HepG2 (cell line): Measurements from ENCODE around the gene TACC3. TPM values are rescaled to one million over a fixed set of nuclear protein-coding genes. Genes with fewer than 3 reads are reported as not detected.

Experiments
- AHR ChIP-seq: IDR thresholded peaks from 2 replicates; pipeline ENCODE4 v1.6.1; 2018; ENCODE audit warnings: missing genetic modification reagents, missing compliant biosample characterization
- BCL6 ChIP-seq: IDR thresholded peaks from 2 replicates; pipeline ENCODE4 v1.6.1; 2016; ENCODE audit warnings: missing genetic modification reagents, missing compliant biosample characterization
- CHD4 ChIP-seq: fragments of 200-600 bp; sonication (generic); IDR thresholded peaks from 2 replicates; pipeline ENCODE4 v1.7.0; 2017; ENCODE audit warnings: mild to moderate bottlenecking, low read length, borderline replicate concordance
- FLYWCH1 ChIP-seq: sonication (generic); formaldehyde crosslinking; IDR thresholded peaks from 2 replicates; pipeline ENCODE4 v1.8.1; 2023; ENCODE audit warnings: mild to moderate bottlenecking, missing genetic modification reagents
- GLI4 ChIP-seq: sonication (generic); formaldehyde crosslinking; IDR thresholded peaks from 2 replicates; pipeline ENCODE4 v1.5.1; 2020; ENCODE audit warnings: missing genetic modification reagents, mild to moderate bottlenecking, moderate library complexity, borderline replicate concordance
- HNF4G ChIP-seq, 2 experiments: sonication (generic) in 1 of 2; formaldehyde crosslinking in 1 of 2; IDR thresholded peaks; 2 replicates each; pipeline versions ENCODE4 v1.4.0 to v1.6.1; 2011 to 2020; ENCODE audit warnings: borderline replicate concordance in 2 of 2, low read depth in 2 of 2, mild to moderate bottlenecking in 2 of 2, low read length in 1 of 2, missing genetic modification reagents in 1 of 2, moderate library complexity in 1 of 2
- IRX3 ChIP-seq: sonication (generic); formaldehyde crosslinking; IDR thresholded peaks from 2 replicates; pipeline ENCODE4 v1.8.1; 2023; ENCODE audit warnings: mild to moderate bottlenecking, low read depth, missing genetic modification reagents, borderline replicate concordance
- NFAT5 ChIP-seq: sonication (generic); formaldehyde crosslinking; IDR thresholded peaks from 2 replicates; pipeline ENCODE4 v1.4.0; 2020; ENCODE audit warnings: missing genetic modification reagents
- POGZ ChIP-seq: sonication (generic); formaldehyde crosslinking; IDR thresholded peaks from 2 replicates; pipeline ENCODE4 v1.4.0; 2020; ENCODE audit warnings: mild to moderate bottlenecking, missing genetic modification reagents
- PPARG ChIP-seq: conservative IDR thresholded peaks from 2 replicates; pipeline ENCODE4 v1.6.1; 2016; ENCODE audit warnings: missing biosample characterization, missing genetic modification reagents
- PRPF4 ChIP-seq: fragments of 200-400 bp; formaldehyde crosslinking; IDR thresholded peaks from 2 replicates; pipeline ENCODE4 v1.6.1; 2016; ENCODE audit warnings: low read length, low read depth; ENCODE audit not compliant: poor library complexity, severe bottlenecking
- RBFOX2 ChIP-seq: fragments of 200-400 bp; formaldehyde crosslinking; IDR thresholded peaks from 2 replicates; pipeline ENCODE4 v1.6.1; 2017; ENCODE audit warnings: low read depth, mild to moderate bottlenecking, low read length
- SNAPC2 ChIP-seq: sonication (generic); formaldehyde crosslinking; IDR thresholded peaks from 2 replicates; pipeline ENCODE4 v1.8.1; 2022; ENCODE audit warnings: mild to moderate bottlenecking, missing genetic modification reagents
- TAF1 ChIP-seq: sonication (generic); formaldehyde crosslinking; IDR thresholded peaks from 2 replicates; pipeline ENCODE4 v1.4.0; 2020; ENCODE audit warnings: missing genetic modification reagents
- ZNF142 ChIP-seq: sonication (generic); formaldehyde crosslinking; IDR thresholded peaks from 2 replicates; pipeline ENCODE4 v1.4.0; 2020; ENCODE audit warnings: missing genetic modification reagents
- ZNF567 ChIP-seq: sonication (generic); formaldehyde crosslinking; IDR thresholded peaks from 2 replicates; pipeline ENCODE4 v1.8.1; 2023; ENCODE audit warnings: mild to moderate bottlenecking, missing genetic modification reagents, borderline replicate concordance
- ZNF607 ChIP-seq: sonication (generic); formaldehyde crosslinking; IDR thresholded peaks from 2 replicates; pipeline ENCODE4 v1.5.1; 2020; ENCODE audit warnings: missing genetic modification reagents, mild to moderate bottlenecking, borderline replicate concordance
- ZNF75D ChIP-seq: sonication (generic); formaldehyde crosslinking; IDR thresholded peaks from 2 replicates; pipeline ENCODE4 v1.8.1; 2023; ENCODE audit warnings: missing genetic modification reagents, mild to moderate bottlenecking, borderline replicate concordance
- polyA plus RNA-seq, 8 experiments: library from polyadenylated mRNA; depleted of rRNA in 3 of 8; stranded (reverse) in 7 of 8; unstranded in 1 of 8; fragments of >200 nt; fragmentation: Illumina TruSeq in 4 of 8; extraction: Trizol in 4 of 8; gene quantifications; 2 replicates each; pipeline versions ENCODE4 v1.2.1 to v1.2.3, GENCODE V29; 2011 to 2016; ENCODE audit warnings: low read depth in 4 of 8, missing spikeins in 1 of 8, mixed read lengths in 1 of 8; ENCODE audit not compliant: insufficient read depth in 1 of 8
- total RNA-seq, 5 experiments: library from RNA; depleted of rRNA; stranded (reverse); fragments of >200 nt; fragmentation: Illumina TruSeq; extraction: Trizol; gene quantifications; 2 replicates each; pipeline ENCODE4 v1.2.3, GENCODE V29; 2016; ENCODE audit warnings: low read depth in 1 of 5

The TACC3 gene
- total and polyA plus RNA-seq, 2 of the 13 experiments (the other 11 are each of a cell fraction or from before 2014, with no cell fraction given), result 20.3 to 21.2 TPM

GRCh38 chr4:1775731-1776500 is 54.6 kb downstream of the TACC3 start (continued):
- TF ChIP-seq HNF4G (IDR thresholded peaks at IDR 0.05; ENCODE audit: borderline replicate concordance, low read depth, low read length) (no peak), HNF4G (CRISPR knock-in tag; IDR thresholded peaks at IDR 0.05; ENCODE audit: borderline replicate concordance, low read depth) (0 out of 2 replicates have a peak, but pooled peaks have one; percentile 52), ZNF607 (CRISPR knock-in tag) (peak; percentile 84; the same call in 1 of the 2 replicates), ZNF75D (CRISPR knock-in tag) (no peak), ZNF567 (CRISPR knock-in tag) (0 out of 2 replicates have a peak, but pooled peaks have one; percentile 41), BCL6 (CRISPR knock-in tag) (no peak), TAF1 (CRISPR knock-in tag) (peak; percentile 41), PRPF4 (no peak), RBFOX2 (peak; percentile 87), ZNF142 (CRISPR knock-in tag) (no peak; the same call in 1 of the 2 replicates), FLYWCH1 (CRISPR knock-in tag) (no peak), IRX3 (CRISPR knock-in tag) (no peak), AHR (peak; percentile 59; the same call in 1 of the 2 replicates), GLI4 (CRISPR knock-in tag) (no peak; the same call in 1 of the 2 replicates), CHD4 (no peak), PPARG (CRISPR knock-in tag) (no peak), POGZ (CRISPR knock-in tag) (no peak), NFAT5 (CRISPR knock-in tag) (peak; percentile 47; the same call in 1 of the 2 replicates), SNAPC2 (CRISPR knock-in tag) (no peak)
